Measurements from ENCODE around the gene SPSB3. TPM values are rescaled to one million over a fixed set of nuclear protein-coding genes. Genes with fewer than 3 reads are reported as not detected.

SPSB3 gene
- total and polyA plus RNA-seq, 5 donors from 2014 or later, result 61.1 to 85.2 (median 72.3) TPM

DNA sequence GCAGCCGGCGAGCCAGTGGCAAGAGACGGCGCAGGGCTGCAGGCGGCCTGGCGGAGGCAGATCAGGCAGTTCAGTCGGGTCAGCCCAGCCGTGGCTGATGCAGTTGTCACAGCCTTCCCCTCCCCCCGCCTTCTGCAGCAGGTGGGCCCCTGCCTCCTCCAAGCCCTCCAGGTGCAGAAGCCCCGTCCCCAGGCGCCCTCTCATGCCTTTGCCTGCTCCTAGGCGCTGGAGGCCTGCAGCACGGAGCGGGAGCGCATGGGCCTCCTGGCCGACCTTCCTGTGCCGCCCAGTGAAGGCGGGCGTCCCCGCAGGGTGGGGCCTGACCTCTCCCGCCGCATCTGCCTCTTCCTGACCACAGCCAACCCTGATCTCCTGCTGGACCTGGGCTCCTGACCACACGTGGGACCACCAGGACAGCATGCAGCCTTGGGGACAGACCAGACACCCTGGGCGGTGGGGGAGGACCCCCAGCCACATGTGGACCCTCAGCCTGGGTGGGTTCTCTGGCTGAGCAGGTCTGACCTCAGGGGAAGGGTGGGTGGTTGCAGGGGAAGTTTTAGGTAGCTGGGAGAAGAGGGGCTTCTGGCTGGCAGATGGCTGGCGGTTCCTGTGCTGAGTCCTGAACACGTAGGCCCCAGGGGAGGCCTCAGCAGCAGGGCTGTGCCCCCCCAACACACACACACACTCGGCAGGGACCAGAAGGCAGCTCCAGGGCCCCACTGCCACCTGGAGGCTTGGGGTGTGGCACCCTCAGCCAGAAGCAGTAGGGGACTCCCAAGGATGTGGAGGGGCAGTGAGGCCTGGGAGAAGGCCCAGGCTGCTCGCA, 6.3 kb downstream of the SPSB3 start:
- Histone ChIP-seq H3K27ac (ENCODE audit: insufficient read depth, low read length, poor library complexity, severe bottlenecking) (no peak overlapping the region), H3K27me3 (ENCODE audit: control insufficient read depth, insufficient read depth, low read length) (no peaks in the 10 kb centered on the region), H3K4me1 (ENCODE audit: control insufficient read depth, insufficient read depth, low read length, poor library complexity, severe bottlenecking) (peaks cover 33% of the 10 kb centered on the region), H3K4me3 (ENCODE audit: low read depth, low read length) (no peak overlapping the region), H3K36me3 (ENCODE audit: control insufficient read depth, insufficient read depth, low read length) (peaks cover 19% of the 10 kb centered on the region), H3K9me3 (ENCODE audit: control insufficient read depth in 2 of 2, low read length in 2 of 2) (no peaks in the 10 kb centered on the region)
- no peak for ATAC-seq (ENCODE audit: low read depth in 2 of 2)
- H3K4me3 Mint-ChIP-seq, result peak overlapping the region in 1 of 4 donors; percentile 41
- DNase-seq, result no peak
- no peak overlapping the region for H3K27ac Mint-ChIP-seq
- peaks cover 0 to 18% (median 1%) of the 10 kb centered on the region in 4 donors for H3K4me1 Mint-ChIP-seq
- no peaks in the 10 kb centered on the region for H3K27me3 Mint-ChIP-seq
- H3K9me3 Mint-ChIP-seq, result no peaks in the 10 kb centered on the region
- H3K36me3 Mint-ChIP-seq, result no peaks in the 10 kb centered on the region

DNA sequence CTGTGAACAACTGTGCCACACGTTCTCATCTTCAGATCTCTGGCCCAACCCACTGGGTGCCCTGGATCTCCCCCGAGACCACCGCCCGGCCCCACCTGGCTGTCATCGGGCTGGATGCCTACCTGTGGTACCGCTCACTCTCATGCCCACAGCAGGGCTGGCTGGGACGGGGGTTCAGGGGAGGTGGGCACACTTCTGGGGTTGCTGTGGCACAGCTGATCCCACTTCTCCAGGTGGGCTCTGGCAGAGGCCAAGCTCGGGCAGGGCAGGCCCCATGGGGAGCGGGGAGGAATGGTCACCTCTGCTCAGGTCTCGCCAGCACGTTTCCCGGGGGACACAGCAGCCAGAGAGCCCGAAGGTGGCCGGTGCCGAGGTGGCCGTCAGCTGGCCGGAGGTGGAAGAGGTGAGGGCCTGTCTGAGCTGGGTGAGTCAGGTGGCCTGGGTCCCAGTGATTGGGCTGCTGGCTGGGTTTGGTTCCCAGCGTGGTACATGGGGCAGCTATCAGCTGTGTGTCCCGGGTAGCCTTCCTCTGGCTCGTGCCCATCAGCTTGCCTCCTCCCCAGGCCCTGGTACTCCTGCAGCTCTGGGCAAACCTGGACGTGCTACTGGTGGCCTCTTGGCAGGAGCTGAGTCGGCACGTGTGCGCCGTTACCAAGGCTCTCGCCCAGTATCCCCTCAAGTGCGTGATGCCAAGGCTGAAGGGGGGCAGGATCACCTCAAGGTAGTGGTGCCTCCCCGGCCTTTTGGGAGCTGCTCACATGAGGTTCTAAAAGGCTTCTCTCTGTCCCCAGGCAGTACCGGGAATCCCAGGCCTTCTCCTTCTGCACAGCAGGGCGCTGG, 7.1 kb downstream of the SPSB3 start:
- Histone ChIP-seq H3K4me1 (ENCODE audit: control insufficient read depth, insufficient read depth, low read length, poor library complexity, severe bottlenecking) (peaks cover 38% of the 10 kb centered on the region), H3K27me3 (ENCODE audit: control insufficient read depth, insufficient read depth, low read length) (no peaks in the 10 kb centered on the region), H3K36me3 (ENCODE audit: control insufficient read depth, insufficient read depth, low read length) (peaks cover 17% of the 10 kb centered on the region), H3K9me3 (ENCODE audit: control insufficient read depth in 2 of 2, low read length in 2 of 2) (no peaks in the 10 kb centered on the region), H3K27ac (ENCODE audit: insufficient read depth, low read length, poor library complexity, severe bottlenecking) (no peak overlapping the region), H3K4me3 (ENCODE audit: low read depth, low read length) (no peak overlapping the region)
- ATAC-seq (ENCODE audit: low read depth in 2 of 2) (no peak), DNase-seq (no peak)
- Mint-ChIP-seq H3K27me3 (no peaks in the 10 kb centered on the region), H3K4me1 (peaks cover 0 to 16% (median 1%) of the 10 kb centered on the region in 4 donors), H3K36me3 (no peaks in the 10 kb centered on the region), H3K9me3 (no peaks in the 10 kb centered on the region), H3K4me3 (peak overlapping the region; percentile 41 to 97 (median 78)), H3K27ac (peak overlapping the region in 1 of 3 donors; percentile 32)

DNA sequence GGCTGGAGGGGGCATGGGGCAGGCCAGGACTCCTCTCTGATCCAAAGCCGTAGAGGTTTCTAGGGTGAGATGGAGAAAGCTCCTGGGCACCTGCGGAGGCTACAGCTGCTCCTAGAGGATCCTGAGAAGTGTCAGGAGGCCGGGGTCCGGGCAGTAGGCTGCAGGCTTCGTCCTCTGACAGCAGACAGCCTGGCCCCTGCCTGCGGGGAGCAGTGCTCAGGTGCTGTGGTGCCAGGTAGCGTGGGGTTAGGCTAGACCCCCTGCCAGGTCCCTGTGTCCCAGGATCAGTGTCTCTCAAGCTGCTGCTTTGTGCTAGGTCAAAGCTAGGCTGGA, 8.0 kb downstream of the SPSB3 start:
- Mint-ChIP-seq H3K4me1 (peaks cover 0 to 18% (median 1%) of the 10 kb centered on the region in 4 donors), H3K4me3 (peak overlapping the region; percentile 41 to 97 (median 91)), H3K27me3 (no peaks in the 10 kb centered on the region), H3K9me3 (no peaks in the 10 kb centered on the region), H3K27ac (peak overlapping the region in 1 of 3 donors; percentile 32), H3K36me3 (no peaks in the 10 kb centered on the region)
- Histone ChIP-seq H3K36me3 (ENCODE audit: control insufficient read depth, insufficient read depth, low read length) (peaks cover 17% of the 10 kb centered on the region), H3K27ac (ENCODE audit: insufficient read depth, low read length, poor library complexity, severe bottlenecking) (no peak overlapping the region), H3K27me3 (ENCODE audit: control insufficient read depth, insufficient read depth, low read length) (no peaks in the 10 kb centered on the region), H3K9me3 (ENCODE audit: control insufficient read depth in 2 of 2, low read length in 2 of 2) (no peaks in the 10 kb centered on the region), H3K4me3 (ENCODE audit: low read depth, low read length) (no peak overlapping the region), H3K4me1 (ENCODE audit: control insufficient read depth, insufficient read depth, low read length, poor library complexity, severe bottlenecking) (peaks cover 46% of the 10 kb centered on the region)
- DNase-seq (no peak), ATAC-seq (ENCODE audit: low read depth in 2 of 2) (no peak)

GRCh38 chr16:1773703-1774447, 8.5 kb downstream of the SPSB3 start:
- Mint-ChIP-seq H3K4me3 (peak overlapping the region; percentile 84 to 98 (median 97)), H3K27me3 (no peaks in the 10 kb centered on the region), H3K4me1 (peaks cover 0 to 18% (median 1%) of the 10 kb centered on the region in 4 donors), H3K27ac (no peak overlapping the region), H3K9me3 (no peaks in the 10 kb centered on the region), H3K36me3 (no peaks in the 10 kb centered on the region)
- Histone ChIP-seq H3K27ac (ENCODE audit: insufficient read depth, low read length, poor library complexity, severe bottlenecking) (peak overlapping the region; percentile 85), H3K4me1 (ENCODE audit: control insufficient read depth, insufficient read depth, low read length, poor library complexity, severe bottlenecking) (peaks cover 46% of the 10 kb centered on the region), H3K27me3 (ENCODE audit: control insufficient read depth, insufficient read depth, low read length) (no peaks in the 10 kb centered on the region), H3K36me3 (ENCODE audit: control insufficient read depth, insufficient read depth, low read length) (peaks cover 17% of the 10 kb centered on the region), H3K4me3 (ENCODE audit: low read depth, low read length) (peak overlapping the region; percentile 57), H3K9me3 (ENCODE audit: control insufficient read depth in 2 of 2, low read length in 2 of 2) (no peaks in the 10 kb centered on the region)
- no peak for ATAC-seq (ENCODE audit: low read depth in 2 of 2)
- no peak for DNase-seq

- Histone ChIP-seq H3K27me3 (ENCODE audit: control insufficient read depth, insufficient read depth, low read length) (no peaks in the 10 kb centered on the region), H3K4me3 (ENCODE audit: low read depth, low read length) (peak within 1 kb of the TSS; percentile 77), H3K9me3 (ENCODE audit: control insufficient read depth in 2 of 2, low read length in 2 of 2) (no peaks in the 10 kb centered on the region), H3K4me1 (ENCODE audit: control insufficient read depth, insufficient read depth, low read length, poor library complexity, severe bottlenecking) (peaks cover 46% of the 10 kb centered on the region), H3K27ac (ENCODE audit: insufficient read depth, low read length, poor library complexity, severe bottlenecking) (peak within 1 kb of the TSS; percentile 85), H3K36me3 (ENCODE audit: control insufficient read depth, insufficient read depth, low read length) (peaks cover 12% of the 10 kb centered on the region)
- Mint-ChIP-seq H3K36me3 (peaks cover under 1% of the 10 kb centered on the region), H3K4me1 (peaks cover 0 to 18% (median 1%) of the 10 kb centered on the region in 4 donors), H3K9me3 (no peaks in the 10 kb centered on the region), H3K27ac (peak within 1 kb of the TSS; percentile 85 to 97 (median 97)), H3K4me3 (peak within 1 kb of the TSS; percentile 89 to 98 (median 97)), H3K27me3 (no peaks in the 10 kb centered on the region)
- DNase-seq (peak; percentile 69 to 90 (median 78)), ATAC-seq (ENCODE audit: low read depth in 2 of 2) (peak; percentile 50 to 51)
These were observed 9.3 kb downstream of the SPSB3 start, which contains the start of gene MRPS34 for GRCh38 chr16:1772908-1773702. Gene MRPS34 (minus strand): TSS chr16:1773134. CDS start chr16:1773119, 15 bp downstream.

DNA sequence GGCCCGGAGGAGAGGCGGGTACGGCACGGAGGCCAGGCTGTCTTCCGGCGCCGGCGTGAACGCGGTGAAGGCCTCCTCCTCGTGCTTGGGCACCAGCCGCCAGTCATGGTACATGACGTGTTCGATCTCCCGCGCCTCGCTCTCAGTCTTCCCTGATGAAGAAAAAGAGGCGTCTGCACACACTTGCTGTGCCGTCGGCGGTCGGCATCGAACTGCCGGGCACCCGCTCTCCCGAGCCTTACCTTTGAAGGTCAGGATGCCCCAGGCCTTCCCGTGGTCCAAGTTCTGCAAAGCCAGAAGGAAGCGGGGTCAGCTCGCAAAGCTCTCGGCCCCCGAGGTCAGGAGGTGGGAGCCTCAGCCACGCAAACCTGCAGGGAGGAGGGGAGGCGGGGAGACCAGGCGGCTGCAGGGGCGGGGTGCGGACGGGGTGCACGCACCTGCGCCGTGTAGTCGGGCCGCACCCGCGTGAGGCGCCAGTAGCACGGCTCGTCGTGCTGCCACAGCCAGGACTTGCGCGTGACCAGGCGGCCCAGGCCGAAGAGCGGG, 9.9 kb downstream of the SPSB3 start, which contains the start of gene EME2:
TSS of gene EME2 (plus strand) at position 449 of the 546 bp plus-strand sequence. CDS start 418 bp downstream, outside the sequence.
- peaks cover 0 to 18% (median 1%) of the 10 kb centered on the region in 4 donors for H3K4me1 Mint-ChIP-seq
- DNase-seq (peak; percentile 25 to 72 (median 45)), ATAC-seq (ENCODE audit: low read depth in 2 of 2) (peak; percentile 12 to 15)
- H3K36me3 Mint-ChIP-seq, result peaks cover 3% of the 10 kb centered on the region
- no peaks in the 10 kb centered on the region for H3K9me3 ChIP-seq (ENCODE audit: control insufficient read depth in 2 of 2, low read length in 2 of 2)
- H3K27me3 ChIP-seq (ENCODE audit: control insufficient read depth, insufficient read depth, low read length), result no peaks in the 10 kb centered on the region
- peaks cover 9% of the 10 kb centered on the region for H3K36me3 ChIP-seq (ENCODE audit: control insufficient read depth, insufficient read depth, low read length)
- H3K4me1 ChIP-seq (ENCODE audit: control insufficient read depth, insufficient read depth, low read length, poor library complexity, severe bottlenecking), result peaks cover 46% of the 10 kb centered on the region
- H3K27me3 Mint-ChIP-seq, result no peaks in the 10 kb centered on the region
- no peaks in the 10 kb centered on the region for H3K9me3 Mint-ChIP-seq
- peak within 1 kb of the TSS; percentile 85 for H3K27ac ChIP-seq (ENCODE audit: insufficient read depth, low read length, poor library complexity, severe bottlenecking)
- H3K27ac Mint-ChIP-seq, result peak within 1 kb of the TSS; percentile 85 to 97 (median 97)
- H3K4me3 Mint-ChIP-seq, result peak within 1 kb of the TSS; percentile 89 to 98 (median 97)
- peak within 1 kb of the TSS; percentile 77 for H3K4me3 ChIP-seq (ENCODE audit: low read depth, low read length)

Data from CD4-positive, CD25-positive, alpha-beta regulatory T cell (primary cell).